Measurements from ENCODE around the gene PYY.

- TF ChIP-seq CTCF (IDR thresholded peaks at IDR 0.05) (no peak), POLR2A (IDR thresholded peaks at IDR 0.05) (no peak)
Measured at GRCh38 chr17:43906951-43907424, 46.8 kb downstream of the PYY start.

Data from right lobe of liver (tissue), 4 donors.